ENCODE measurements around the gene NPC1L1. TPM values are rescaled to one million over a fixed set of nuclear protein-coding genes. Genes with fewer than 3 reads are reported as not detected.

NPC1L1 gene
- total and polyA plus RNA-seq, 2 donors (not counting 1 experiment from before 2014, with no cell fraction given), result 0.07 TPM; not detected in 1

GRCh38 chr7:44467217-44467548 is 73.9 kb downstream of the NPC1L1 start:
- H3K27ac Mint-ChIP-seq, result no peak overlapping the region
- H3K9me3 Mint-ChIP-seq (ENCODE audit: insufficient read depth), result no peaks in the 10 kb centered on the region
- no peak for DNase-seq
- H3K27me3 Mint-ChIP-seq, result no peaks in the 10 kb centered on the region
- Histone ChIP-seq H3K4me2 (replicated peaks; ENCODE audit: low read depth, low read length, poor library complexity, severe bottlenecking) (no peak overlapping the region), H3K79me2 (ENCODE audit: control insufficient read depth, insufficient read depth, low read length) (peaks cover 97% of the 10 kb centered on the region), H3K4me1 (ENCODE audit: control insufficient read depth in 2 of 2, insufficient read depth in 2 of 2, low read length in 2 of 2) (peaks cover 4 to 8% of the 10 kb centered on the region in 2 donors), H3K9me3 (ENCODE audit: control extremely low read depth in 1 of 3, control insufficient read depth in 2 of 3, insufficient read depth in 1 of 3, low read length in 2 of 3) (no peaks in the 10 kb centered on the region), H2AFZ (ENCODE audit: insufficient read depth, low read depth, low read length, poor library complexity, severe bottlenecking) (no peak overlapping the region), H3K27ac (ENCODE audit: low read length in 2 of 2) (no peak overlapping the region), H3K27me3 (replicated peaks in 1 of 4; ENCODE audit: control extremely low read depth in 1 of 4, control insufficient read depth in 3 of 4, insufficient read depth in 4 of 4, low read length in 3 of 4) (no peaks in the 10 kb centered on the region), H4K20me1 (ENCODE audit: control insufficient read depth, insufficient read depth, low read length, poor library complexity, severe bottlenecking) (peaks cover 95% of the 10 kb centered on the region), H3K4me3 (ENCODE audit: control extremely low read depth in 1 of 5, extremely low read depth in 1 of 5, insufficient read depth in 1 of 5, low read depth in 2 of 5, low read length in 4 of 5) (no peak overlapping the region), H3K9ac (ENCODE audit: low read length) (no peak overlapping the region), H3K36me3 (replicated peaks in 1 of 2; ENCODE audit: control extremely low read depth in 1 of 2, control insufficient read depth in 1 of 2, extremely low read depth in 1 of 2, insufficient read depth in 2 of 2, low read length in 1 of 2) (peaks cover 0 to 46% of the 10 kb centered on the region in 2 experiments)
- no peak for ATAC-seq (ENCODE audit: low read depth)
- CTCF ChIA-PET, result no interaction called here
- H3K4me1 Mint-ChIP-seq, result peaks cover 32% of the 10 kb centered on the region
- TF ChIP-seq EZH2 (IDR thresholded peaks at IDR 0.05; ENCODE audit: borderline replicate concordance, insufficient read depth, low read depth, low read length, poor library complexity, severe bottlenecking) (no peak), CTCF (IDR thresholded peaks at IDR 0.05) (no peak)
- 100% methylated on average over 4 of the region's 4 CpGs for WGBS (ENCODE audit: insufficient coverage)
- POLR2A ChIA-PET, result no interaction called here
- intact Hi-C loops (cut with micrococcal nuclease), result no loop called here
- H3K4me3 Mint-ChIP-seq, result no peak overlapping the region

- H3K4me3 ChIP-seq (ENCODE audit: control extremely low read depth in 1 of 5, extremely low read depth in 1 of 5, insufficient read depth in 1 of 5, low read depth in 2 of 5, low read length in 4 of 5), result no peak overlapping the region
- H3K9me3 ChIP-seq (ENCODE audit: control extremely low read depth in 1 of 3, control insufficient read depth in 2 of 3, insufficient read depth in 1 of 3, low read length in 2 of 3), result no peaks in the 10 kb centered on the region
- H3K4me2 ChIP-seq (replicated peaks; ENCODE audit: low read depth, low read length, poor library complexity, severe bottlenecking), result no peak overlapping the region
- H3K36me3 ChIP-seq (replicated peaks in 1 of 2; ENCODE audit: control extremely low read depth in 1 of 2, control insufficient read depth in 1 of 2, extremely low read depth in 1 of 2, insufficient read depth in 2 of 2, low read length in 1 of 2), result peaks cover 0 to 49% of the 10 kb centered on the region in 2 experiments
- H3K4me1 ChIP-seq (ENCODE audit: control insufficient read depth in 2 of 2, insufficient read depth in 2 of 2, low read length in 2 of 2), result peaks cover 9 to 14% of the 10 kb centered on the region in 2 donors
- no peak for DNase-seq
- Mint-ChIP-seq H3K4me1 (peaks cover 36% of the 10 kb centered on the region), H3K27me3 (no peaks in the 10 kb centered on the region), H3K27ac (no peak overlapping the region), H3K9me3 (ENCODE audit: insufficient read depth) (no peaks in the 10 kb centered on the region), H3K4me3 (no peak overlapping the region)
- H3K79me2 ChIP-seq (ENCODE audit: control insufficient read depth, insufficient read depth, low read length), result peaks cover 97% of the 10 kb centered on the region
- H4K20me1 ChIP-seq (ENCODE audit: control insufficient read depth, insufficient read depth, low read length, poor library complexity, severe bottlenecking), result peaks cover 96% of the 10 kb centered on the region
- ATAC-seq (ENCODE audit: low read depth), result no peak
- ChIA-PET CTCF (no interaction called here), POLR2A (no interaction called here)
- H3K27ac ChIP-seq (ENCODE audit: low read length in 2 of 2), result no peak overlapping the region
- no peak overlapping the region for H2AFZ ChIP-seq (ENCODE audit: insufficient read depth, low read depth, low read length, poor library complexity, severe bottlenecking)
- no peak for TF ChIP-seq EZH2 (IDR thresholded peaks at IDR 0.05; ENCODE audit: borderline replicate concordance, insufficient read depth, low read depth, low read length, poor library complexity, severe bottlenecking)
- TF ChIP-seq CTCF (IDR thresholded peaks at IDR 0.05), result no peak
- 95% methylated on average over 3 of the region's 4 CpGs for WGBS (ENCODE audit: insufficient coverage)
- H3K27me3 ChIP-seq (replicated peaks in 1 of 4; ENCODE audit: control extremely low read depth in 1 of 4, control insufficient read depth in 3 of 4, insufficient read depth in 4 of 4, low read length in 3 of 4), result no peaks in the 10 kb centered on the region
- no peak overlapping the region for H3K9ac ChIP-seq (ENCODE audit: low read length)
- intact Hi-C loops (cut with micrococcal nuclease), result no loop called here
Observed at GRCh38 chr7:44466300-44467216, 74.6 kb downstream of the NPC1L1 start.

Data from B cell (primary cell).